Gastroesophageal sphincter (tissue), 3 donors: ENCODE data around the gene SHISAL2B.

ENCODE experiments used
- EP300 ChIP-seq: sonication (generic); formaldehyde crosslinking; IDR thresholded peaks from one replicate; pipeline ENCODE4 v1.6.1; 2017; ENCODE audit warnings: antibody characterized with exemption, mild to moderate bottlenecking
- POLR2AphosphoS5 ChIP-seq: sonication (generic); formaldehyde crosslinking; IDR thresholded peaks from one replicate; pipeline ENCODE4 v1.6.1; 2017; ENCODE audit warnings: antibody characterized with exemption
- TF ChIP-seq, protein P1 (sequence below), 4 experiments: fragments of 200-600 bp in 2 of 4; fragments of 450-650 bp in 2 of 4; sonication (generic) in 1 of 4; IDR thresholded peaks; one replicate each; pipeline ENCODE4 v1.5.1; 2017 to 2019; ENCODE audit warnings: antibody characterized with exemption in 4 of 4, mild to moderate bottlenecking in 2 of 4, moderate library complexity in 2 of 4

DNA sequence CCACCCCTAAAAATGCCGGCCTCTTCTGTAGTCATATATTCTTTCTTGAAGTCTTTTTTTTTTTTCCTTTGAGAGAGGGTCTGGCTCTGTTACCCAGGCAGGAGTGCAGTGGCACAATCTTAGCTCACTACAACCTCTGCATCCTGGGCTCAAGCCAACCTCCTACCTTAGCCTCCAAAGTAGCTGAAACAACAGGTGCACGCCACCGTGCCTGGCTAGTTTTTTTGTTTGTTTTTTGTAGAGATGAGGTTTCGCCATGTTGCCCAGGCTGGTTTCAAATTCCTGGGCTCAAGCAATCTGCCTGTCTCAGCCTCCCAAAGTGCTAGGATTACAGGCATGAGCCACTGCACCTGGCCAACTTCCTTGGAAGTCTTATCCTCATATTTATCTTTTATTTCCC is 59.1 kb downstream of the SHISAL2B start:
- TF ChIP-seq, protein P1, sequence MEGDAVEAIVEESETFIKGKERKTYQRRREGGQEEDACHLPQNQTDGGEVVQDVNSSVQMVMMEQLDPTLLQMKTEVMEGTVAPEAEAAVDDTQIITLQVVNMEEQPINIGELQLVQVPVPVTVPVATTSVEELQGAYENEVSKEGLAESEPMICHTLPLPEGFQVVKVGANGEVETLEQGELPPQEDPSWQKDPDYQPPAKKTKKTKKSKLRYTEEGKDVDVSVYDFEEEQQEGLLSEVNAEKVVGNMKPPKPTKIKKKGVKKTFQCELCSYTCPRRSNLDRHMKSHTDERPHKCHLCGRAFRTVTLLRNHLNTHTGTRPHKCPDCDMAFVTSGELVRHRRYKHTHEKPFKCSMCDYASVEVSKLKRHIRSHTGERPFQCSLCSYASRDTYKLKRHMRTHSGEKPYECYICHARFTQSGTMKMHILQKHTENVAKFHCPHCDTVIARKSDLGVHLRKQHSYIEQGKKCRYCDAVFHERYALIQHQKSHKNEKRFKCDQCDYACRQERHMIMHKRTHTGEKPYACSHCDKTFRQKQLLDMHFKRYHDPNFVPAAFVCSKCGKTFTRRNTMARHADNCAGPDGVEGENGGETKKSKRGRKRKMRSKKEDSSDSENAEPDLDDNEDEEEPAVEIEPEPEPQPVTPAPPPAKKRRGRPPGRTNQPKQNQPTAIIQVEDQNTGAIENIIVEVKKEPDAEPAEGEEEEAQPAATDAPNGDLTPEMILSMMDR (IDR thresholded peaks at IDR 0.05) = no peak
- no peak for TF ChIP-seq EP300
- TF ChIP-seq POLR2AphosphoS5 = no peak
